ENCODE data around the gene OR2S2. TPM values are rescaled to one million over a fixed set of nuclear protein-coding genes. Genes with fewer than 3 reads are reported as not detected.

Gene OR2S2
- total and polyA plus RNA-seq, 2 of the 8 experiments (the other 6 are each of a cell fraction or from before 2014, with no cell fraction given): not detected

DNA sequence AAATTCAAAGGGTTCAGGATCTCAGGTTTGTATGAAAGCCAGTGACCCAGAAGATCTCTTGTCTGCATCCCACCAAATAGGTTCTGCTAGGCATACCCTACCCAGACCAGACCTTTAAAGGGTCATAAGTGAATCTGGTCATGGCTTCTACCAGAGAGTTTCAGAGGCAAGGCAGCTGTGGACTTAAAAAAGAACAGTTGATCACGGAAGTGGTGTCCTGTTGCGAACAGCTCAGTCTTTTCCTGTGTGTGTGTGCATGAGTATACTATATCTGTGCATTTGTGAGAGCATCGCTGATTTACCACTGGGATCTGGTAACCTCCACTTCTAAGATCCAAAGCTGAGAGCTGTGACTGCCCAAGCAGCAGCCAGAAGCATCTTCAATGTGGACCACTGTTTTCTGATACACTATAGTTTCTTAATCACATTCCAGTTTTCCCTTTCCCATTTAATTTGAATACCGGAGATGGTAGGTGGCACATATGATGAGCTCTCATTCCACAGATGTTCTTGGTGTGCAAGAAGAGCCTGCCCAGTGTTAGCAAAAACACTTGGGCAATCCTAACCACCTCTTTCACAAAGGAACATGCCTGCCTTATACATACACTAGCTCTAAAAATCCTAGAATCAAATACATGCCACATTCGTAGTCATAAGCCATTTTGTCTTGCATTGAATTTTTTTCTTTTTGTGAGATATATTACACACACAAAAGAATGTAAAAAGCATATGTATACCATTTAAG is 36.2 kb upstream of the OR2S2 start:
- peak; percentile 7 for FAIRE-seq
- Histone ChIP-seq H3K56ac (replicated peaks; ENCODE audit: insufficient read length, low read depth, low read length) (no peak overlapping the region), H3K4me3 (ENCODE audit: extremely low read depth in 1 of 4, insufficient read depth in 2 of 4, low read depth in 3 of 4, low read length in 4 of 4) (no peak overlapping the region), H3K9me3 (ENCODE audit: insufficient read depth in 2 of 2, low read depth in 1 of 2, low read length in 1 of 2) (peaks cover 4 to 7% of the 10 kb centered on the region in 2 experiments; a peak in 3 of 4 replicates), H3K4me1 (replicated peaks in 1 of 4; ENCODE audit: control insufficient read depth in 3 of 4, insufficient read depth in 4 of 4, low read length in 3 of 4) (peaks cover 0 to 4% (median 0%) of the 10 kb centered on the region in 4 experiments; a peak in 1 of 7 replicates), H4K91ac (replicated peaks; ENCODE audit: insufficient read length, low read length) (no peak overlapping the region), H3K27me3 (replicated peaks in 1 of 4; ENCODE audit: control insufficient read depth in 3 of 4, extremely low read depth in 1 of 4, insufficient read depth in 3 of 4, low read length in 3 of 4) (no peaks in the 10 kb centered on the region), H2AK5ac (ENCODE audit: low read depth, low read length) (no peak overlapping the region), H3K23ac (ENCODE audit: insufficient read length) (no peak overlapping the region), H2BK20ac (ENCODE audit: low read length) (no peak overlapping the region), H3K9ac (replicated peaks in 1 of 4; ENCODE audit: extremely low read depth in 1 of 4, low read depth in 3 of 4, low read length in 3 of 4) (no peak overlapping the region), H2BK15ac (ENCODE audit: low read length) (no peak overlapping the region), H2BK12ac (ENCODE audit: low read depth, low read length) (no peak overlapping the region), H3K23me2 (ENCODE audit: low read depth, low read length) (no peaks in the 10 kb centered on the region; the same call in 1 of the 2 replicates), H2BK120ac (replicated peaks; ENCODE audit: low read depth, low read length) (no peak overlapping the region), H3K79me1 (ENCODE audit: low read depth, low read length) (no peaks in the 10 kb centered on the region), H3K36me3 (ENCODE audit: control insufficient read depth in 2 of 4, insufficient read depth in 4 of 4, low read length in 3 of 4) (no peaks in the 10 kb centered on the region), H3K79me2 (ENCODE audit: control insufficient read depth in 1 of 2, insufficient read depth in 2 of 2, low read length in 2 of 2) (no peaks in the 10 kb centered on the region), H2AFZ (ENCODE audit: low read length) (no peak overlapping the region), H4K20me1 (replicated peaks in 1 of 2; ENCODE audit: control insufficient read depth in 1 of 2, insufficient read depth in 2 of 2, low read length in 2 of 2) (no peaks in the 10 kb centered on the region), H3K4ac (replicated peaks; ENCODE audit: insufficient read length, low read depth, low read length) (no peak overlapping the region), H4K5ac (ENCODE audit: insufficient read length, low read depth, low read length) (no peak overlapping the region), H2BK5ac (ENCODE audit: low read depth, low read length) (no peak overlapping the region), H3K4me2 (ENCODE audit: insufficient read depth in 1 of 2, low read depth in 2 of 2, low read length in 2 of 2) (no peak overlapping the region), H3K18ac (ENCODE audit: extremely low read depth, low read length) (no peak overlapping the region), H4K8ac (ENCODE audit: extremely low read depth, insufficient read depth, low read length) (no peak overlapping the region), H3K27ac (ENCODE audit: low read depth, low read length) (no peak overlapping the region), H3K14ac (ENCODE audit: insufficient read length) (no peak overlapping the region)
- DNase-seq (ENCODE audit: low read depth in 1 of 2, low spot score in 2 of 2): no peak
- WGBS, 2 experiments (ENCODE audit: extremely low coverage in 1 of 2, insufficient coverage in 1 of 2, insufficient read length in 1 of 2, insufficient replicate concordance in 2 of 2, low coverage in 1 of 2, low lambda C conversion rate in 2 of 2, missing lambda C conversion rate in 1 of 2): 91% methylated on average over 5 of the region's 5 CpGs; no CpG with 5 or more reads in 1 of the 2 experiments
- POLR2A ChIA-PET (ENCODE audit: partially characterized antibody): no interaction called here
- CTCF ChIA-PET (ENCODE audit: partially characterized antibody): interaction anchor here (1.3 to 2.2 kb wide), 7 partner anchors 11 to 92 kb away, joined by 3 to 18 read pairs (median 5); no protein-coding TSS in a partner anchor
- TF ChIP-seq POLR2AphosphoS5 (IDR thresholded peaks at IDR 0.05; ENCODE audit: low read depth, low read length) (no peak), NRF1 (IDR thresholded peaks at IDR 0.05; ENCODE audit: low read depth, low read length) (no peak), RNF2 (IDR thresholded peaks at IDR 0.05; ENCODE audit: borderline replicate concordance, low read depth, low read length, missing control alignments, poor library complexity, severe bottlenecking) (no peak), HDAC6 (IDR thresholded peaks at IDR 0.05; ENCODE audit: low read depth, low read length) (no peak), PHF8 (conservative IDR thresholded peaks at IDR 0.05; ENCODE audit: low read depth, low read length) (no peak)
- TF ChIP-seq, protein P1, sequence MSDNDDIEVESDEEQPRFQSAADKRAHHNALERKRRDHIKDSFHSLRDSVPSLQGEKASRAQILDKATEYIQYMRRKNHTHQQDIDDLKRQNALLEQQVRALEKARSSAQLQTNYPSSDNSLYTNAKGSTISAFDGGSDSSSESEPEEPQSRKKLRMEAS (IDR thresholded peaks at IDR 0.05): no peak

Data from H1 (cell line).